ENCODE data around the gene HSPA13.

Gene HSPA13

DNA sequence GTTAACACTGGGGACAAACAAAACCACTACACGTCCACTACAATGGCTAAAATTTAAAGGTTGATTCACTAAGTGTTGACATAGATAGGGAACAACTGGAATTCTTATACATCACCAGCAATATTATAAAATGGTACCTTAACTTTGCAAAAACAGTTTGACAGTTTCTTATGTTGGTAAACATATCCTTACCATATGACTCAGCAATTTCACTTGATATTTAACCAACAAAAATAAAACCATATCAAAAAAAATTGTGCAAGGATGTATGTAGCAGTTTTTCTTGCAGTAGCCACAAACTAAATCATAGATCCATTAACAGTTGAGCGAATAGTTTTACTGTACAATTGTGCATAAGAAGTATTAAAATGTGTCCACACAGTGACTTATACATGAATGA lies 5.3 kb upstream of the HSPA13 start:
- TF ChIP-seq, protein P1, sequence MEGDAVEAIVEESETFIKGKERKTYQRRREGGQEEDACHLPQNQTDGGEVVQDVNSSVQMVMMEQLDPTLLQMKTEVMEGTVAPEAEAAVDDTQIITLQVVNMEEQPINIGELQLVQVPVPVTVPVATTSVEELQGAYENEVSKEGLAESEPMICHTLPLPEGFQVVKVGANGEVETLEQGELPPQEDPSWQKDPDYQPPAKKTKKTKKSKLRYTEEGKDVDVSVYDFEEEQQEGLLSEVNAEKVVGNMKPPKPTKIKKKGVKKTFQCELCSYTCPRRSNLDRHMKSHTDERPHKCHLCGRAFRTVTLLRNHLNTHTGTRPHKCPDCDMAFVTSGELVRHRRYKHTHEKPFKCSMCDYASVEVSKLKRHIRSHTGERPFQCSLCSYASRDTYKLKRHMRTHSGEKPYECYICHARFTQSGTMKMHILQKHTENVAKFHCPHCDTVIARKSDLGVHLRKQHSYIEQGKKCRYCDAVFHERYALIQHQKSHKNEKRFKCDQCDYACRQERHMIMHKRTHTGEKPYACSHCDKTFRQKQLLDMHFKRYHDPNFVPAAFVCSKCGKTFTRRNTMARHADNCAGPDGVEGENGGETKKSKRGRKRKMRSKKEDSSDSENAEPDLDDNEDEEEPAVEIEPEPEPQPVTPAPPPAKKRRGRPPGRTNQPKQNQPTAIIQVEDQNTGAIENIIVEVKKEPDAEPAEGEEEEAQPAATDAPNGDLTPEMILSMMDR (IDR thresholded peaks at IDR 0.05), result no peak

DNA sequence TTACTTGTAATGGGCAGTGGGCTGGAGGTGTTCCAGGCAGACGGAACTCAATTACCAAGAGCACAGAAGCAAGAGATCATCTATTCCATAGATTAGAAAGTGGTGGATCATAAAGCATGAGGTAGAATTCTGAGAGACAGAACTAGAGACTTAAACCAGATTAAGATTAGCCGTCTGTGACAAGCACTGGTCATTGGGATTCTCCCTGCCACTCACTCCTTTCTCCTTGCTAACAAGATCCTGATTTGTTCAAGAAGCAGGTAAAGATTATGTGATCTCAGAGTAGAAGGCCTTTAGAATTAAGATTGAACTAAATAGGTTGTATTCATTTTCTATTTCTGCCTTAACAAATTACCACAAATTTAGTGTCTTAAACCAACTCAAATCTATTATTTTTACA lies 1.5 kb upstream of the HSPA13 start:
- TF ChIP-seq, protein P1 (IDR thresholded peaks at IDR 0.05), result no peak

DNA sequence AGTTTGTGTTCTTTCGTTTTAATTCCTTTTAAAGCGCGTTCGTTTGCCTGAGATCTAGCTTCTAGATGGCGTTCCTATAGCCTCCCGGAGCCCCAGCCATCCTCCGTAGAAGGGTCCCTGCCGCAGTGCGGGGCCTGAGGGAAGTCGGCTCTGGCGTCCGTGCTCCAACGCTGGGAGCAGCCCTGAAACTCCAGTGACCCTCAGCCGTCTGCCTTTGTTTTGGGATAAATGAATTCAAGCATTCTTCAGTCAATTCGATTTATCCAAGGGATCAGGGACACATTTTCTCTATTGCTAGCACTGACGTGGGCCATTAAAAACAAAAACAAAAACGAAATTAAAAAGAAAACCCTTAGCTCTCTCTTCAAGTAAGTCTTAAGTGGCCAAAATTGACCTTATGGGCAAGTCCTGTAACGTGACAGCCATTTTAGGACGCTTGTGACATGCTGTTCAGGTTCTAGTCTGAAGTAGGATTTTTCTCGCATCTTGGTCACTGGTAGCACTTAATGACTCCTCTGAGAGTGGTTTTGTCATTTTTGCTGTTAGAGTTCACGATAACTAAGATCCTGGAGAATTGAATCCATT lies 742 bp upstream of the HSPA13 start:
- TF ChIP-seq, protein P1 (IDR thresholded peaks at IDR 0.05), result no peak

DNA sequence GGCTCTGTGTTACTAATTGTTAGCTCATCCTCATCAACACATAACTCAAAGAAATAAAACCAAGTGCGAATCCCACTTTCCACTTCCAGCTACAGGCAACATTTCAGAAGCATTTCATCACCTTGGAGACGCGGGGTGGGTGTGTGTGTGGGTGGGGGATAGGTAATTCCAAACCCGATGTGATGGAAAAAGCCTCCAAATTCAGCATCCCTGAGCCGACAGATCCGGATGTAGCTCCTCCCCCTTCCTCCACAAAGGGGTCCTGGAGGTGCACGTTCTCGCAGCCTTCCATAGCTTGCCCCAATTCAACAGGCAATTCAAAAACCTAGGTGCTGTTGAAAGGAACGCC lies 486 bp downstream of the HSPA13 start:
- TF ChIP-seq, protein P1 (IDR thresholded peaks at IDR 0.05), result no peak

DNA sequence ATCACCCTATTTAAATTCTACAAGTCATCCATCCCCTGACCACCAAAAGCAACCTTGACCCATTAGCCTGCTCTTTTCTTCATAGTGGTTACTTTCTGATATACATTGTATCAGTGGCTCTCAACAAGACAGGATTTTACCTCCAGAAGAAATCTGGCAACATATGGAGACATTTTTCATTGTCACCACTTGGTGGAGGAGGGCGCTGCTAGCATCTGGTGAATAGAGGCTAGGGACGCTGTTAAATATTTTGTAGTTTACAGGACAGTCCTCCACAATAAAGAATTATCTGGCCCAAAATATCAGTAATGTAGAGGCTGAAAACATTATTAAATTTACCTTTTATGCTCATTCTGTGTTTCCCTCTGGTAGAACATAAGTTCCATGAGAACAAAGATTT lies 6.1 kb downstream of the HSPA13 start:
- TF ChIP-seq, protein P1 (IDR thresholded peaks at IDR 0.05), result no peak; the same call in 1 of the 2 replicates

DNA sequence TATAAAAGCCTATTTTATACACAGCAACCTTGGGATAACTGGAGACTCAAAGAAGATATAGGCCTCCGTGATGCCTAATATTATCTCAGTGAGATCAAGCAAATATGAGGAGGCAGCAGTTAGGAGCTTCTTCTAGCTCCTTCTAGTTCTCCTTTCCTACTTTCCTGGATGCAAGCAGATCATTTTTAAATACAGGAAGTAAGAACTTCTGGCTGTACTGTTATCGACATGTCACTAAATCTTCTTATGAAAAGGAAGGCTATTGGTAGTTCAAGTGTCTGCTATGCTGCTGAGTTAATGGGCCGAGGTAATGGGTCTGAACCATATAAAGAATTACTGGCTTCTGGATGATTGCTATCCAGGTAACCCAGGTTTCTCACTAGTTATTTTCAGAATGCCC lies 15.9 kb downstream of the HSPA13 start:
- TF ChIP-seq, protein P1 (IDR thresholded peaks at IDR 0.05), result no peak

DNA sequence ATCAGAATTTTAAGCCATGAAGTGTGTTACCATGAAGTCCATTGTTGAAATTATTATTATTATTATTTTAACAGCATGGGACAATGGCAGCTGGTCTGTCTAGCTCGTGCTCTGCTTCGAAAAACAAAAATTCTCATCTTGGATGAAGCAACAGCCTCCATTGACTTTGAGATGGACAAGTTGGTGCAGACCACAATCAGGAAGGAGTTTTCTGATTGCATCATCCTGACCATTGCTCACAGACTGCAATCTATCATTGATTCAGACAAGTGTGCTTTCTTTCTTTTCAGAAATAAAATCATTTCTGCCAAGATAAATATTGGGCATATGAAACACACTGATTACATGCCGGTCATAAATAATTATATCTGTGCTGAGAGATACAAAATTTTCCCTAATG lies 21.0 kb downstream of the HSPA13 start:
- TF ChIP-seq, protein P1 (IDR thresholded peaks at IDR 0.05), result no peak

DNA sequence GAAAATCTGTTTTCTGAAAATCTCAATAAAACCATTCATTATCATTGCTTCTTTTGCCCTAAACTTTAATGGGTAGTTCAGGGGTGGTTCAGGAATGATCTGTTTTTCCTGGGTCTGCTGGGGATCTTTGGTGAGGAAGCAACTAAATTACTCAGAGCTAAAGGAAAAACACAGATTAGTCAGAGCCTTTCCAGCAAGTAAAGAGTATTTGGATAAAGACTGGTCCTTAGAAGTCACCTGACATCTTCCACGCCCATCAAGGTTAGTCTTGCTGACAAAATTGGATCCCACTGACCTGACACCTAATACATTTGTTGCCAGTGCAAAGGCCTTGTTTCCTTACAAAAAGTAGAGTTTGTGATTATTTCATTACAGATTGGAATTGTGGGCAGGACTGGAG lies 24.2 kb downstream of the HSPA13 start:
- TF ChIP-seq, protein P1 (IDR thresholded peaks at IDR 0.05), result no peak
